Kidney tubule cell (primary cell): ENCODE results near the gene SACM1L.
A peak's percentile ranks its signal among the peaks of the same experiment; 100 is the strongest.
"Not testable (repeated sequence)": the region's sequence is repeated elsewhere in the genome, so short reads cannot be mapped to it uniquely, and the experiment has no call there.

Source experiments
- DNase-seq: peaks from one replicate; pipeline ENCODE4 v3.0.0-alpha.2; 2018; ENCODE audit warnings: low spot score

SACM1L gene

DNA sequence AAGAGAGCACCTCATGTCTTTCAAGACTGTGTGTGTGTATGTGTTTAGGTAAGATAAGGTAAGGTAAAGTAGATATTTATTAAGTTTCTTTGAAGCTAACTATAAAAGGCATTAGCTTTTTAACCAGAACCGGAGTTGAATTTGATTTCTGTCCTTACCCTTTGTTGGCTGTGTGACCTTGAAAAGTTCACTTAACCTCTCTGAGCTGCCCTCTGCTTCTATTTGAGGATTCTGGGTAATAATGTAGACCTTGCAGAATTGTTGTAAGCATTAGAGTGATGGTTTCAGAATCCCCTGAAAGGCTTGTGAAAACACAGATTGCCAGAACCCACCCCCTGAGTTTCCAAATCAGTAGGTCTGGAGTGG, 21.6 kb upstream of the SACM1L start:
- no peak for DNase-seq

DNA sequence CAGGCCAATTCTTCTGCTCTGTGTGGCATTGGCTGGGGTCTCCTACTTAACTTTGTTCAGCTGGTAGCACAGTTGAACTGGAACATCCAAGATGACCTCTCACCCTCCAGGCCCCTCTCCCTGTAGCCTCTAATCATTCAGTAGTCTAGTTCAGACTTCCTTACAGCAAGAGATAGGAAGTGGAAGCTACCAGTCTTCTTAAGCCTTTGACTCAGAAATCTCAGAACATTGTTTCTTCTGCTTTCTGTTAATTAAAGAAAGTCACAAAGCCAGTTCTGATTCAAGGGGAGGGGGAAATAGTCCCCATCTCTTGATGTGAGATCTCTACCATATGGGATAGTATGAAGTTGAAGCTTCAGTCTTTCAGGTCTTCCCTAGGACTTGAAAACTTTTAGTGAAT, 18.8 kb upstream of the SACM1L start:
- DNase-seq: no peak

DNA sequence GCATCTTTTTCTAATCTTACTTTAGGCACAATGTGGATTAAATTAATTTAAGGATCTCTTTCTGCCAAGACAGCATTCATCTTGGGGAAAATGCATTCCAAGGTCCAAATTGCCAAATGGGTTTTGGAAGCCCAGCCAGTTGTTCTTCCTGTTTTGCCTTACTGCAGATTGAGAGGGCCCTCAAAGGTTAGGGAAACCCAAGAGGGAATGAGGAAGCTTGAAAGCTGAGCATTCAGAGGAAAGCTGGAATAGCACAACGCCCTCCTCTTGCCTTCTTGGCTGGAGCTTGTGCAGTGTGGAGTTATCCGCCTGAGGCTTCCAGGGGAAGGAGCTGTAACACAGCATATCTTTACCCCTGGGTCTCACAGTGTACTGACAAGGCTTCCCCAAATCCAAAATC, 18.2 kb upstream of the SACM1L start:
- DNase-seq: no peak

DNA sequence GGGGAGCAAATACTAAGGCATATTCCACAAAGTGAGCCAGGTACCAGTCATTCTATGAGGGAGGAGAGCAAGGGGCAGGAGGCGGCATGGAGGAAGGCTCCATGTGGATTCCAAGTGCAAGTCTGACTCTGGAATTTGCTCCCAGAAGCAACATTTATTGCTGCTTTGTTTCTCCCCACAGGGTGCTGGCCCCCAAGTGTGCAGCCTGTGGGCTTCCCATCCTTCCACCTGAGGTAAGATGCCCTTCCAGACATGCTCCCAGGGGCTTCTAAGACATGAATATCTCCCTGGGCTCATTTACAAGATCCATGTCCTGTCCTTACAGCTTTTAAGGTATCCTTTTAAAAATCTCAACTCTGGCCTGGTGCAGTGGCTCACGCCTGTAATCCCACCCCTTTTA, 15.9 kb upstream of the SACM1L start:
- no peak for DNase-seq

DNA sequence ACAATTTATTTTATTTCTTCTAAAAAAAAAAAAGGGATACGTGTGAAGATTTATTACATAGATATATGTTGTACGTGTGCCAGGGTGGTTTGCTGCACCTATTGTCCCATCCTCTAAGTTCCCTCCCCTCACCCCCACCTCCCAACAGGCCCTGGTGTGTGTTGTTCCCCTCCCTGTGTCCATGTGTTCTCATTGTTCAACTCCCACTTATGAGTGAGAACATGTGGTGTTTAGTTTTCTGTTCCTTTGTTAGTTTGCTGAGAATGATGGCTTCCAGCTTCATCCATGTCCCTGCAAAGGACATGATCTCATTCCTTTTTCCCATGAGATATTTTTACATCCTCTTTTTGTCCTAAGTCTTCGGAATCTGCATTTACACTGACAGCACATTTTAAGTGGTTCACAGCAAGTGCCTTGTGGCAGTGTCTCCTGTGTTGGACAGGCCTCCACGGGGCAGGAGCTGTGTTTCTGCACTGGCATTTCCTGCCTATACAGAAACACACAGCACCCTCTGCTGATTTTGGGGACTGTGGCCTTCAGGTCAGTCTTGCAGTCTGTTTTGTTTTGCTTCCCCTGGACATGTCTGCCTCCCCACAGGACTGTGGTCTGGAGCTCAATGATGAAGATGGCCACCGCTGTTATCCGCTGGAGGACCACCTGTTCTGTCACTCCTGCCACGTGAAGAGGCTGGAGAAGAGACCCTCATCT, 12.7 kb upstream of the SACM1L start:
- DNase-seq: no peak

DNA sequence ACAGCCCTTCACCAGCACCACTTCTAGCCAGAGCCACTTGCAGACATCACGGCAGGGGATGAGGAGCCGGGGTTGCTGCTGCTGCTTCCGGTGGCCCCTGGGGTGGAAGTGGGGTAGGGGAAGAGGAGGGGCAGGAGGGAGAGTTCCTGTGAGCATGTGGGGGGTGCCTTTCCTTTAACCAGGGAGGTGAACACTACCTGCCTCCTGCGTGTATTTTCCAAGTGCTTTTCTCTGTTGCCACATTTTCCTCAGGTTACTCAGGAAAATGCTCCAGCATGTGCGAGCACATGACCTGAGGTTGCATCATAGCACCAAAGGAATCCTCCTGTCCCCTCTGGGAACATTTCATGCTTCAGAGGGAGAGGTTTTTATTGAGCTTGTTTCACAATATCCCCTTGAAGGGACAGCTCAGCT, 12.2 kb upstream of the SACM1L start:
- peak; percentile 73 for DNase-seq

DNA sequence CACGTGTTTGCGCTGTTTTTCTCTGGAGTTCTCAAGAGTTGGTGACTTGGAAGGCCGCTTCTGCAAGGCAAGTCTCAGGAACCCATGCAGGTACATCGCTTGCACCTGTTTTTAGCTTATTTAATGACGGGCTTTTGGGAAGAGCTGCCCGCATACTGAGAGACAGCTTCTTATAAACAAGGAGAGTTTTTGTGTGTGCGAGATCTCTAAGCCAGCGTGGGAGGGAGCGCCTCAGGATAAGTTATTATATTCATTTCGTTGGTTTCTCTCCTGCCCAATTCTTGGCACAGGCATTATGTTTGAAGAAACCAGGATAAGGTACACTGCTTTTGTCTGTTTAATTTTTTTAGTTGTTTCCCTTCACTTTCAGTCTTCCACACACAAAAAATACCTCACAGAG, 11.4 kb upstream of the SACM1L start:
- no peak for DNase-seq

DNA sequence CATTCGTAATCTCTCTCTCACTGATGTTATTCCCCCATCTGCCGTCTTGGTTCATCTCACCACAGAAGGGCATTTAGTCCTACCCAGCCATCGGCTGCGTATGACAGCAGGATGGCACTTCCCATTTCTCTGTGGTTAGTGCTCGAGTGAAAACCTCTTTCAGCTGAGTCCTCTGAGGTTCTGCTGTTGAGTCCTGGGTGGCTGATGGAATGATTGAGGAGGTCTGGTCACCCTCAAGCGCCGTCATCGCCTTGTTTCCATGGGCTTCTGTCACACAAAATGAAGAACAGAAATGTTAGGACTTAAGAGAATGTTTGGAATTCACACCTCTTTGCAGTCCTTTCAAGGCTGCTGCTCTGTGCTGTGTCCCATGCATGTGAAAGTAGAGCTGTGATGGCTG, 9.4 kb upstream of the SACM1L start:
- no peak for DNase-seq

DNA sequence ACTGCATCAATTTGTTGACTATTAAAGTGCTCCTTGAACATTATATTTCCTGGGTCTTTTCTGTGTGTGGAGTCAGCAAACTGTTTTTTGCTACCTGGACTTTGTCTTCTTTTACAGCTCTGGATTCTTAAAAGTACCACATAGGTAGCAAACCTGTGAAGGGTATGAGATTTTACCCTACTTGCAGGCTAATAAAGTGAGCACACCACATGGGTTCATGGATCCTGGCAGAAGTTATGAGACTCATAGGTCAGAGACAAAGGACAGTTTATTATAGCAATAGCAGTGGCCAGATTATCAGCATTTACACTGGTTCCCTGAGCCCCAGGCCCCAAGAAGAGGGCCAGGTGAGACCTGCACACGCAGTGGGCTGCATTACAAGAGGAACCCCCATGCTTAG, 8.0 kb upstream of the SACM1L start:
- DNase-seq: no peak

DNA sequence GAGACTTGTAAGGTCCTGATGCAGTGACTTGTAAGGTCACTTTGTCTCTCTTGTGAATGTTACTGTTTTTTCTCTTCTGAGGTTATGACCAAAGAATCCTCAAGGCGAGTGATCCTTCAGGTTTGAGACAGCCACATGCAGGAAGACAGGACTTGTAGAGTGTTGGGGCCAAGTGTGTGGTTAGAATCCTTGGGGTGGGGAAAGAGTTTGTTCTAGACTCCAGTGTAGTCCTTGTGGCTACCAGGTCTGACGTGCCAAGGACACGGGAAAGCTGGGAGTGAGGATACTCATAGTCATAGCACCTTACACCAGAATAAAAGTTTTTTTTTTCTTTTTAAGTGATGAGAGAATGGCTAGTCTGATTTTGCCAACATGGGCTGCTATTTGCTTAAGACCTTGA, 7.3 kb upstream of the SACM1L start:
- no peak for DNase-seq

DNA sequence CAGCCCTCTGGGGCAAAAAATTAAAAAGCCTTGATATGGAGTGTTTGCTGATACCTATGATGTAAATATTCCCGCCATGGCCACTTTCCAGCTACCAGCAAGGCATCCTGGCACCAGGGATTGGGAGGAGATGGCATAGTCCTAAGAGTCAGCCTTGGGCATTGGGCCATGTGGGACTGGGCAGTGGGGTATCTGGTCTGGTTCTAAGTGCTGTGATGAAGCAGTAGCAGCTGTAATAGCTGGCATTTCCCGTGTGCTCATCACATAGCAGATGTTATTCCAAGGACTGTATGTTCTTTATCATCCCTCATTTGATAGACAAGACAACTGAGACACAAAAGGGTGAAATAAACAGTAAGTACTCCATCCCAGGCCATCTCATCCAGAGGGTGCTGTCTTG, 6.9 kb upstream of the SACM1L start:
- DNase-seq: no peak

DNA sequence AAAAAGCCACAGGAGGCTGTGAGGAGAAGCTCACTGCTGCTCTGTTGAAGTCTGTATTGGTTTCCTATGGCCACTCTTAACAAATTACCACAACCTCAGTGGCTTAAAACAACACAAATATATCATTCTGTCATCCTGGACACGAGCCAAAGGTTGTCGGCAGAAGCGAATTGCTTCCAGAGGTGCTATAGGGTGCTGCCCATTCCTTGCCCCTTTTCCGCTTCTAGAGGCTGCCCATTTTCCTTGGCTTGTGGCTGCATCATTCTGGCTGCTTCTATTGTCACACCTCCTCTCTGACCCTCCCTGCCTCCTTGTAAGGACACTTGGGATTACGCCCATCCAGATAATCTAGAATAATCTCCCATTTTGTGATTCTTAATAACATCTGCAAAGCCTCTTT, 6.4 kb upstream of the SACM1L start:
- no peak for DNase-seq

DNA sequence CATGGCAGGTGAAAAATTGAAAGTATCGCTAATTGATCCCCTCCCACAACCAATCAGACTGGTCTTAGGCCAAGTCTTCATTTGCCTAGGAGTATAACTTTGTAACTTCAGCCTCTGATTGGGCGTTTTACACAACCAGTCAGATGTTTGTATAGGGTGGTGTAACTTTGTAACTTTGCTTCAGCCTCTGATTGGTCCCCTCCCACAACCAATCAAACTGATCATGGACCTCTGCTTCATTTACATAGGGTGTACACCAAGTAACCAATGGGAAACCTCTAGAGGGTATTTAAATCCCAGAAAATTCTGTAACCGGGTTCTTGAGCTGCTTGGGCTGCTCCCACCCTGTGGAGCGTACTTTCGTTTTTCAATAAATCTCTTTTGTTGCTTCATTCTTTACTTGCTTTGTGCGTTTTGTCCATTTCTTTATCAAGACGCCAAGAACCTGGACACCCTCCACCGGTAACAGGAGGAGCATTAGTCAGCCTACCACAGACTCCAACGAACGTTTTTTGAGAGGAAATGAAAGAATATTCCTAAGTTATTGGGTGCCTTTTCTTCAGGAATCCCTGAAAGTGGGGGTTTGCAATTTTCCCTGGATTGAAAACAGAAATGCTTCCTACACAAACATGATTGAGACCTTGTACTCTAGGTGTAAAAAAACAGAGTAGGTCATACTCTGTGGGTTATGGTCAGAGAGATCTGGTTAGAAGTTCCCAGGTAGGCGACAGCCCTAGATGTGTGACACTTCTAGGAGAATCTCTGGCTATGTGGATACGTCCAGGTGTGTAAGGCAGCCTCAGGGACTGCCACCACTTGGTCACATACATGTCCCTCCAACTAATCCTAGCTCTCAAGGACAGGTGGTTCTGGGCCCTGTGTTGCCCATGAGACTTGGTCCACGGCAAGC, 5.5 kb upstream of the SACM1L start:
- DNase-seq: no peak

DNA sequence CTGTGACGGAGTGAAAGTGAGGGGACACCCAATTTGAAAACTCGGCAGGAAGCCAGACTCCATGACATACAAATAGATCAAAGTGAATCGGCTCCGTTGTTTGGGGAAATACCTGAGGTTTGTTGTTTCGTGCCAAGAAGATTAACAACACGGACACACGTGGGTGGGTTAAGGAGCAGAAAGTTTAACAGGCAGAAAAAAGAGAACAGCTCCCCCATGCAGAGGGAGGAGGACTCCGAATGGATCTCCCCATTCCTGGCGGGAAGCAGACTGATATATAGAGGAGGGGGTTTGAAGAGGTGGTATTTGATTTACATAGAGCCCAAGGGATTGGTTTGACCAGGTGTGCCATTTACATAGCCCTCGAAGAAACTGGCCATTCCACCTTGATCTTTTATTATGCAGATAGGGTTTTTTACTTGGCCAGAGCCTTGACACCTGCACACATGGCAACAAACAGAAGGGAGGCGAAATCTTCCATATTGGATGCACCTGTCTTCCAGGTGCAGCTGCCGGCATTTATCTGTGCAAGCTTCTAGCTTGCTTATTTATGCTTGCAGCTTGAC, 4.8 kb upstream of the SACM1L start:
- no peak for DNase-seq

DNA sequence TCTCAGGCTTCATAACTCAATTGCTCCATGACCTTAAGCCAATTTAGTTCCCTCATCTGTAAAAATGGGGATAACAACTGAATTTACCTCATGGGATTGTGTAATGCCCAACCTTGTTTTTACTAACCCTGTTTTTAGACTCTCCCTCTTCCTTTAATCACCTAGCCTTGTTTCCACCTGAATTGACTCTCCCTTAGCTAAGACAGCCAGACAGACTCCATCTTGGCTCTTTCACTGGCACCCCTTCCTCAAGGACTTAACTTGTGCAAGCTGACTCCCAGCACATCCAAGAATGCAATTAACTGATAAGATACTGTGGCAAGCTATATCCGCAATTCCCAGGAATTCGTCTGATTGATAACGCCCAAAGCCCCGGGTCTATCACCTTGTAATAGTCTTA, 3.5 kb upstream of the SACM1L start:
- DNase-seq: not testable (repeated sequence)

DNA sequence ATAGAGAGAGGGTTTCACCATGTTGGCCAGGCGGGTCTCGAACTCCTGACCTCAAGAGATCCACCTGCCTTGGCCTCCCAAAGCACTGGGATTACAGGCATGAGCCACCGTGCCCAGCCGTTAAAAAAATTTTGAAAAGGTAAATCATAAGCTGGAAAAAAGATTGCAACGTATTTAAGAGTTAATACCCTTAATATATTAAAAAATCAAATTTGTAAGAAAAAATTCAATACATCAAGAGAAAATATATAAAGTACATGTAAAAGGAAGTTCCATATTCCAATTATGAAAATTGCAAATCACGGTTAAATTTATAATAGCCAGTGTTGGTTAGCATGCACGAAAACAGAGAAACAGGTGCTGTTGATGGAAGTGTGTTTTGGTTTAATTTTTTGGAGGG, 2.3 kb upstream of the SACM1L start:
- no peak for DNase-seq

DNA sequence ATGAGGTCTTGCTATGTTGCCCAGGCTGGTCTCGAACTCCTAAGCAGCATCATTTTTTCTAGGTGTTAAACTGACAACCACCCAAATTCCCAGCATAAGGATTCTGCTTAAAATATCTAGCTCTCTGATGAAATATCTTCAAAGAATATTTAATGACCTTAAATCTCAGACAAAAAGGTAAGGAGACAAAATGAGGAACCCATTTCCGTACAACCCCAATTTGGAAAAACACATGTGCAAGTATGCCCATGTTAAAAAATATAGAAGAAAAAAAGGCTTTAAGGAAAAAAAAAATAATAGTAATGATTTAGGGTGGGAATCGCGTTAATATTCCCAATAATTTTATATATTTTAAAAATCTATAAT, 1.4 kb upstream of the SACM1L start:
- DNase-seq: no peak

DNA sequence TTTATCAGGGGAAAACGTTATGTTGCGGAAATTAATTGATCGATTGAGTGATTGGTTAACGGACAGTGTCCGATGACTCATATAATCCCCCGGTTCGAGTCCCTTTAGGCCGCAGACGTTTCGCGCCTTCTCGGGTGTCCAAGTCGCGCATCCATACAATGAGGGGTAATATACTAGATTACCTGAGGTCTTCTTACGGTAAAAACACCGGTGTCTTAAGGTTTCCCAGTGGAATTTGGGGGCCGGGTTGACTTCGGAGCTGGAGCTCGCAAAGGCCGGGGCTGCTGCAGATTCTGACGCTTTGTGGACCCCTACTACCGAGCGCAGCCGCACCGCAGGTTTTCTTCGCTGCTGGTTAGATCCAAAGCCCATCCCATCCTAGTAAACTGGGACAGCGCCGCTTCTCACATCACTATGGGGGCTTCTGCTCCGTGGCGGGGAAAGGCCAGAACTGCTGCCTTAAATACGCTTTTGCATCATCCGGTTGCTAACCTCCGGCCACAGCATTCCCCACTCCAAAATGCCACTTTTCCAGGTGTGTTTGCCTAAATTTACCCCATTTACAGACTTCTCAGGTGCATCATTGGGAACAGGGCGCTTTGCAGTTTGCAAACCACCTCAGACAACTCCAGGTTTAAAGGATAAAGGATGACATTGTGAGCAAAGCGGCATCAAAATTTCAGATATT, 858 bp upstream of the SACM1L start:
- DNase-seq: peak; percentile 33

DNA sequence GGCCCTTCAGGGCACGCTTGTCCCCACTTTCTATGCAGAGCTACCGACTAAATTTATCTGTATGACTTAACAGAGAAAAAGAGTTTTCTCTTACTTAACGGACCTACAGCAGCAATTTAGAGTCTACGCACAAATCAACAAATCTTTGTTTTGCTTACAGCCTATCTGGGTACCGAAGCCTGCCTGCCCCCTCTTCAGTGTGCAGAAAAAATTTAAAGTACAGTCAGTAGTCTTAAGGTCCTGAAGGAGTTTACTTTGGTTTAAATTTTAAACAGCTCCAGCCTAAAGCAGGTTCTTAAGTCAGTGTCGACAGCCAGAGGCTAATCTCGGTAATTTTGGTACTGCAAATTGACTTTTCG, 570 bp downstream of the SACM1L start:
- peak; percentile 19 for DNase-seq

DNA sequence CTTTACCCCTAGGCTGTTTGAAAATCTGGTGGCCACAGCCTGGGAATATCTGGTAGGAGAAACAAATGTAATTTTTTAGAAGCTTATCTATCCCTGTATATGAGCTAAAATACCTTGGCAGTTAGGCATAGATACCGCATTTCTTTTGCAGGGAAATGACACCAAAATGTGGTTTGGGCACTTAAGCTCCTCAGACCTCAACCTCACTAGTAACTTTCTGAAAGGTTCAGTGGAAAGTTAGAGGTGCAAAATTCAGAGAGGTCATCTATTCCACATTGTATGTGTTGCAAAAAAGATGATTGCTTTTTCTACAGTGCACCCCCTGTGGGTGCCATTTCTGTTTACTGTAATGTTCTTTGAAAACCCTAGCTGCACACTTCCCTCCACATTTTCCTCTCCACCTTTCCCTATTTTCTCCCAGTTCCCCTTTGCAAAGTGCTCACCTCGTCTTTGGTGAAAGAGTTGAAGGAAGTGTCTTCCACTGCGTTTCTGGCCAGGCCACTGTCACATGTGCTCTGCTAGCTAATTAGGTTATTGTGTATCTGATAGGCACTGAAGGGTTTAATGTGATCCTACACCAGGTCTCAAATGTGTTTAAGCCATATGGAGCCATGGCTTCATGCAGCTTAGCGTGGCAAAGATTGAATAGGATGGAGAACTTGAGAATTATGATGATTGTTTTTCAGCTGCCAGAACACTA, 1.3 kb downstream of the SACM1L start:
- no peak for DNase-seq

DNA sequence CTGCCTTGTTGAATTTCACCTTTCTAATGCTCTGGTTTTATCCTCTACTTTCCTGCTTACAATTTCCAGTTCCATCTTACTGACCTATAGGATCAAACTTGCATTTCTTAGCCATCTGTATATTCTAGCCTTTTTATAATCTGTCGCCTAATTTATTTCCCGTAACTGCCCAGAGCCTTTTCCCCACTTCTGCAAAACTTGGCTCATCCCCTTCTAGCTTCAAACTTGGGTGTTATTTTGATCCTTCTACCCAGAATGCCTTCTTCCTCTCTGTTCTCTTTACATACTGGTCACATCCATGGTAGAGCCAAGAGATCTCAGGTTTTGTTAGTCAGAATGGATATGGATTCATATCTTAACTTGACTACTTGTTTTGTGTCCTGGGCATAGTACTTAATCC, 2.6 kb downstream of the SACM1L start:
- no peak for DNase-seq

DNA sequence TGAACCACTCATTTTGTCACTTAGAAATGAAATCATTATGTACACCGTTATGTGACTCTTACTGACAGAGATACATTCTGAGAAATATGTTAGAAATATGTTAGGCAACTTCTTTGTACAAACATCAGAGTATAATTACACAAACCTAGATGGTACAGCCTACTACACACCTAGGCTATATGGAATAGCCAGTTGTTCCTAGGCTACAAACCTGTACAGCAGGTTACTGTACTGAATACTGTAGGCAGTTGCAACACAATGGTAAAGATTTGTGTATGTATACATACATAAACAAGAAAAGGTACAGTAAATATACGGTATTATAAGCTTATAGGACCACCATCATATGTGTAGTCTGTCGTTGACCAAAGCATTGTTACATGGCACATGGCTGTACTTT, 3.7 kb downstream of the SACM1L start:
- DNase-seq: no peak
